SH-SY5Y (cell line): ENCODE data around the gene HCRTR1.

Experiments used
- GATA2 ChIP-seq: IDR thresholded peaks from 2 replicates; pipeline ENCODE4 v1.6.1; 2011; ENCODE audit warnings: mild to moderate bottlenecking, low read depth, low read length
- GATA3 ChIP-seq: IDR thresholded peaks from 2 replicates; pipeline ENCODE4 v1.6.1; 2011; ENCODE audit warnings: low read depth, mild to moderate bottlenecking, low read length, moderate library complexity

DNA sequence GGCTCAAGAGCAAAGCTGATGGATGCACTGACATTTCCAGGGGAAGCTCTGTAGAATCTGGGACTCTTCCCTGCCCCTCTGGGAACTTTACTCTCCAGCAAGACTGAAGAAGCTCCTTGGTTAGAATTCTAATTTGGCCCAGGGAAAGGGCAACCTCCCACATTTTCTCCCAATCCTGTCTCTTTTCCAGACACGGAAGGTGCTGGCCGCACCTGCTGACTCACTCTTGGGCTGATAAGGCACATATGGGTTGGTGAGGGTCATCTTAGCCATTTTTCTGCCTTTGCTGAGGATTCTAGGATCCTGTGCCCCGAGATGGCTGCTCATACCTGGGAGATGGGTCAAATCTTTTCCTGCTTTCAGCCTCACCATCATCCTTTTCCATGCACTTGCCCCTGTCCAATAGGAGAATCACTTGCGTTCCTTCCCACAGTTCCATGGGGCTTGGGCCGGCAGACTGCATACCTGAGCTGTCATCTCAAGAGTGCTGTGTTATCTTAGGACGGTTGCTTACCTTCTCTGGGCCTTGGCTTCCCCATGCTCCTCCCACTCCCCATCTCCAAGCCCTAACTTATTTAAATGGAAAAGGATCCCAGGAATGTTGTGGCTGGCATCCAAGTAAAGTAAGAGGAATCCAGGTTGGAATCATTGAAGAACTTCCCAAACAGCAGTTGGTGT lies 39.8 kb upstream of the HCRTR1 start:
- TF ChIP-seq GATA2, result no peak
- no peak for TF ChIP-seq GATA3
